NCI-H1048 (cell line): ENCODE results near the gene NUP107.

Source experiments
- DNase-seq: peaks from one replicate; lab custom pipeline; 2025; lab: John Stamatoyannopoulos, UW

Gene NUP107

GRCh38 chr12:68775121-68775630 lies 88.4 kb downstream of the NUP107 start:
- no peak for DNase-seq

GRCh38 chr12:68776976-68777610 lies 90.3 kb downstream of the NUP107 start:
- DNase-seq = no peak

- DNase-seq = no peak
These were observed 92.5 kb downstream of the NUP107 start for GRCh38 chr12:68779280-68779679.

GRCh38 chr12:68780731-68781130 lies 94.0 kb downstream of the NUP107 start:
- no peak for DNase-seq

- DNase-seq = no peak
These were observed 95.0 kb downstream of the NUP107 start for GRCh38 chr12:68781728-68782127.

- DNase-seq = no peak
These were observed 97.2 kb downstream of the NUP107 start for GRCh38 chr12:68784015-68784414.

- no peak for DNase-seq
These were observed 98.6 kb downstream of the NUP107 start for GRCh38 chr12:68785358-68785757.

- DNase-seq = no peak
These were observed 99.0 kb downstream of the NUP107 start for GRCh38 chr12:68785823-68786222.

GRCh38 chr12:68786929-68787328 lies 100.2 kb downstream of the NUP107 start:
- DNase-seq = no peak

- DNase-seq = no peak
These were observed 101.9 kb downstream of the NUP107 start for GRCh38 chr12:68788554-68789143.

- DNase-seq = no peak
These were observed 102.5 kb downstream of the NUP107 start for GRCh38 chr12:68789144-68789878.

- no peak for DNase-seq
These were observed 103.5 kb downstream of the NUP107 start for GRCh38 chr12:68790081-68790951.

- DNase-seq = no peak
These were observed 104.1 kb downstream of the NUP107 start for GRCh38 chr12:68790952-68791234.

GRCh38 chr12:68791897-68792481 lies 105.2 kb downstream of the NUP107 start:
- no peak for DNase-seq

- no peak for DNase-seq
These were observed 106.2 kb downstream of the NUP107 start for GRCh38 chr12:68792952-68793351.

- no peak for DNase-seq
These were observed 106.7 kb downstream of the NUP107 start for GRCh38 chr12:68793436-68793835.

GRCh38 chr12:68793975-68794652 lies 107.3 kb downstream of the NUP107 start:
- no peak for DNase-seq

GRCh38 chr12:68794653-68795251 lies 108.0 kb downstream of the NUP107 start:
- DNase-seq = no peak
